A673 (cell line): ENCODE results near the gene ZDHHC13. TPM values are rescaled to one million over a fixed set of nuclear protein-coding genes. Genes with fewer than 3 reads are reported as not detected.

Experiments used
- BruUV-seq: library from RNA; stranded (reverse); fragments of 400-500 nt; replicated peaks from 2 replicates; lab custom pipeline; 2021; lab: Mats Ljungman, UMichigan
- CTCF ChIA-PET: fragments of 300-600 bp; sonication (Branson Sonifier 250); formaldehyde crosslinking; loops from one replicate; lab custom pipeline; 2022; ENCODE audit warnings: antibody characterized with exemption; lab: Charles Lee
- POLR2A ChIA-PET: fragments of 300-600 bp; sonication (Branson Sonifier 250); formaldehyde crosslinking; loops from one replicate; lab custom pipeline; 2022; ENCODE audit warnings: antibody characterized with exemption; ENCODE audit not compliant: low non-redundant PET; lab: Charles Lee
- DNase-seq: peaks from one replicate; pipeline ENCODE4 v3.0.0-alpha.2; 2015; ENCODE audit warnings: low spot score
- H3K27ac ChIP-seq: fragments of 200-600 bp; sonication (generic); 2 replicates; pipeline ENCODE4 v1.5.1; 2016; ENCODE audit warnings: mixed run types, low read depth, mild to moderate bottlenecking, mixed read lengths, antibody characterized with exemption, low read length; ENCODE audit not compliant: poor library complexity, severe bottlenecking
- H3K27me3 ChIP-seq: fragments of 200-600 bp; sonication (generic); replicated peaks from 2 replicates; pipeline ENCODE4 v1.6.1; 2017; ENCODE audit warnings: mixed run types, low read depth, mild to moderate bottlenecking, mixed read lengths, antibody characterized with exemption, low read length; ENCODE audit not compliant: insufficient read depth, poor library complexity
- H3K36me3 ChIP-seq: fragments of 200-600 bp; sonication (generic); 2 replicates; pipeline ENCODE4 v1.6.1; 2016; ENCODE audit warnings: mixed run types, mild to moderate bottlenecking, mixed read lengths, antibody characterized with exemption, low read length; ENCODE audit not compliant: insufficient read depth, poor library complexity, severe bottlenecking
- H3K4me1 ChIP-seq: fragments of 200-600 bp; sonication (generic); 2 replicates; pipeline ENCODE4 v1.6.1; 2017; ENCODE audit warnings: mixed run types, mild to moderate bottlenecking, mixed read lengths, antibody characterized with exemption, low read length; ENCODE audit not compliant: insufficient read depth, poor library complexity, severe bottlenecking
- H3K4me3 ChIP-seq: fragments of 200-600 bp; sonication (generic); 2 replicates; pipeline ENCODE4 v1.5.1; 2016; ENCODE audit warnings: low read depth, mixed run types, mild to moderate bottlenecking, mixed read lengths, low read length; ENCODE audit not compliant: poor library complexity, severe bottlenecking
- H3K9me3 ChIP-seq: fragments of 200-600 bp; sonication (generic); 2 replicates; pipeline ENCODE4 v1.6.1; 2016; ENCODE audit warnings: mixed run types, low read depth, mild to moderate bottlenecking, mixed read lengths, antibody characterized with exemption, low read length; ENCODE audit not compliant: poor library complexity, severe bottlenecking
- CTCF ChIP-seq: fragments of 300-800, 200-600 bp; sonication (generic); conservative IDR thresholded peaks from 2 replicates; pipeline ENCODE4 v1.5.1; 2017; ENCODE audit warnings: low read depth, mild to moderate bottlenecking, antibody characterized with exemption, low read length, moderate library complexity, mixed read lengths
- EZH2 ChIP-seq: fragments of 200-600 bp; sonication (generic); IDR thresholded peaks from 2 replicates; pipeline ENCODE4 v1.6.1; 2017; ENCODE audit warnings: borderline replicate concordance, low read depth, mild to moderate bottlenecking, mixed read lengths, antibody characterized with exemption, low read length; ENCODE audit not compliant: poor library complexity, severe bottlenecking
- intact Hi-C: fragments of 100-400 bp; cut with micrococcal nuclease; formaldehyde crosslinking; loops from one replicate; pipeline ENCODE4 v1.10.0; 2022; ENCODE audit not compliant: unreplicated experiment
- total RNA-seq: library from RNA; stranded (reverse); gene quantifications from 2 replicates; pipeline ENCODE4 v1.2.3, GENCODE V29; 2021

Gene ZDHHC13
- total RNA-seq, 1 experiment from 2014 or later = 10.3 TPM

GRCh38 chr11:19083166-19083565 is 33.8 kb upstream of the ZDHHC13 start:
- ChIA-PET POLR2A (no interaction called here), CTCF (no interaction called here)
- no peak overlapping the region for H3K27ac ChIP-seq
- intact Hi-C loops = no loop called here
- DNase-seq = no peak
- no peak overlapping the region for H3K4me3 ChIP-seq
- BruUV-seq = no TSS peak
- no peaks in the 10 kb centered on the region for H3K9me3 ChIP-seq
- TF ChIP-seq CTCF (no peak), EZH2 (no peak)
- no peaks in the 10 kb centered on the region for H3K36me3 ChIP-seq
- no peaks in the 10 kb centered on the region for H3K27me3 ChIP-seq
- H3K4me1 ChIP-seq = no peaks in the 10 kb centered on the region

DNA sequence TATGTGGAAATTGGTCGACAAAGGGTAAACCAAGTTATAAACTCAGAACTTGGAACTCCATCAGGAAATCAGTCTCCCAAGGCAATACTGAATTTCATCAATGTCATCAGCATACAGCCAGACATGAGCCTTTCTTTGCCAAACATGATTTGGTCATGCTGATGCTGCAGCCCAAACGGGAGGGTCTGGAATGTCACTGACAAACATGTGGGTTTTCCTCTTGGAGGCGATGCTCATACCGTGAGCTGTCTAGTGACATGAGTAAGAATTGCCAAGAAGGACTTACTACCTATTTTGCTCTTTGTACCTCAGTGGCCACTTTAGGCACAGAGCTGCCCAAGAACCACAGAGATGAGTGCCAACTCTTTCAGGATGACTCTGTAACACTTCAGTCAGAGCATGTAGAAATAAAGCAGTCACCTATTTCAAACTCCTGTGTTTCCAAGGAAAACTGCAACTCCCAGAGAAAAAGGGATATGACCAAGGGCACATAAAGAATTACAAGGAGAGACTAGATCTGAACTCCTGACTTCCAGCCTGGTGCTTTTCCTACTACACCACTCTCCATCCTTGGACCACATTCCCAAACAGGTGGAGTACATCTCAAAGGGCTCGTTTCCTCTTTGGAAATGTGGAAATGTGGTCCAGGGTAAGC is 32.2 kb upstream of the ZDHHC13 start:
- POLR2A ChIA-PET = no interaction called here

DNA sequence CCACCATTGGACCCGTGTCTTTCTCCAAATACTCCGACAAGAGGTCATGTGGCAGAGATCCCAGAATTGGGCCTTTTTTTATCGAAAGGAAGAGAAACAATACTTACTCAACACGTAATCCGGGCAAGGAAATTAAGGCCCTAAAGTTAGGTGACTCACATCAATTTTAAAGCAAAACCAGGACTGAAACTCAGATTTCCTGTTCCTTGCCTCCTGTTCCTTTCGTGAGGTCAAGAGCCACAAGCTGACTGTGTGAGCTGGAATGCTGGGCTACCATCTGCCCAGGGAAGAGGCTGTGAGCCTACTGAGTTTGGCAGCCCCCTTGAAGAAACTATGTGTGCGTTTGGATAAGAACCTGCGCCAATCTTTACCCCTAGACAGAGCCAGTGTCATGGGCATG is 29.3 kb upstream of the ZDHHC13 start:
- intact Hi-C loops = no loop called here
- DNase-seq = no peak
- Histone ChIP-seq H3K4me1 (no peaks in the 10 kb centered on the region), H3K9me3 (no peaks in the 10 kb centered on the region), H3K36me3 (no peaks in the 10 kb centered on the region), H3K27ac (no peak overlapping the region), H3K4me3 (no peak overlapping the region), H3K27me3 (no peaks in the 10 kb centered on the region)
- ChIA-PET POLR2A (no interaction called here), CTCF (no interaction called here)
- TF ChIP-seq CTCF (no peak), EZH2 (no peak)
- BruUV-seq = no TSS peak

More for the DNA sequence above, 32.2 kb upstream of the ZDHHC13 start:
- no peak overlapping the region for H3K27ac ChIP-seq
- H3K4me3 ChIP-seq = no peak overlapping the region
- H3K4me1 ChIP-seq = no peaks in the 10 kb centered on the region
- no peaks in the 10 kb centered on the region for H3K9me3 ChIP-seq
- H3K36me3 ChIP-seq = no peaks in the 10 kb centered on the region
- intact Hi-C loops = no loop called here
- CTCF ChIA-PET = no interaction called here
- TF ChIP-seq CTCF (no peak), EZH2 (no peak)
- no peak for DNase-seq
- BruUV-seq = no TSS peak
- no peaks in the 10 kb centered on the region for H3K27me3 ChIP-seq
